ENCODE measurements around the gene ROBO1.

ROBO1 gene

GRCh38 chr3:79148786-79149185, 619.0 kb downstream of the ROBO1 start:
- DNase-seq: no peak

GRCh38 chr3:79146024-79146423, 621.8 kb downstream of the ROBO1 start:
- DNase-seq: no peak

- no peak for DNase-seq
Measured at GRCh38 chr3:79140708-79141107, 627.1 kb downstream of the ROBO1 start.

DNA sequence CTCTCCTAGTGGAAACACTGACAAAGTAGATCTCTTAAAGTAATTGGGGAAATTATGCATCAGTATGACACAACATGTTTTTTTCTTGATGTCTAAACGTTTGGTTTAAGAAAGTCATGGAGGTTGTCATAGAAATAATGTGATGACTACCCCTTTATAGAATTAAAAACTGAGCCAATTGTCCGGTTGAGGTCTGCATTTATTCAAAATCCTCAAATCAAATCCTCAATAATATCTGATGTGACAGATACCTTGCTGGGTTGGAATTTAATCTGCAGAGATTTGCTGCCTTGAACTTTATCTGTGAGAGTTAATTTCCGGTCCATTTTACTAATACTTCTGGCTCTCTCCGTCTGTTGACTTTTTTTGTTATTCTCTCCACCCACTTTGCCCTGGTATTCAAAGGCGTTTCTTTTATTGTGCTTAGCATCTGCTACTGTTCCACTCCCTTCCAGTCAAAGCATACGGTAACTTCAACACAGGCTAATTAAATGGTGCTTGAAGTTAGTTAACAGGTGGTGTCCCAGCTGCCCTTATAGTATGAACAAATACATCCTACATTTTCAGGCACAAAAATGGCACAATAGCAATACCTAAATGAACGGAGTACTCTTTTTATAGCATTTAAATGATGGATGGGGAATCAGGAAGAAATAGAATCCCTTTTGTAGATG, 628.3 kb downstream of the ROBO1 start:
- no peak for DNase-seq

DNA sequence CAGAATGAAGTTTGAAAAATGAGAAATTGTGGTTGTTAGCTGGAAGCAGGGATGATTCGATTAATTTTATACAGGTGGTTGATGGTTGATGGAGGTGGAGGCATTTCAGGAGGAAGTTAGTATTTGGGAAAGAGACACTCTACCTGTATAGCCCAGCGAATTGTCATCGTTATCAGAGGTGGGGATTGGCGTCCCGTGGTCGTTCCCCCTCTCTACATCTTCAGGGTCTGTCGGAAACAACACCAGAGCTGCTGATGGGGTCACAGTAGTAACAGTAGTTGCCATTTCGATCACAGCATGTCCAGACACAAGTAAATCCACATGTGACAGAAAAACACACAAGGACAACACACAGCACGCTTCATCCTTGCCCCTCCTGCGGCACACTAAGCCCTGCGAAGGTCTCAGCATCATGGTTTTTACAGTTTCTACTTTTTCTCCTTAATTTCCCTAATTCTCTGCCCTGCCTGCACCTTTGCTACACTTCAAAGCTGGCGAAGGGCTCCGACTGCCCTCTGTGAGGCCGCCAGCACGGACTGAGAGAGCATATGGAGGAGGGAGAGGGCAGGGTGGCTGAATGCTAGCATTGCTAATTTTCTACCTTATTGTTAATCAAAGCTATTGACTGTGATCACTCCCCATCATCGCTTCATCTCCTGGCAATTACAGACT, 642.3 kb downstream of the ROBO1 start:
- DNase-seq: no peak

DNA sequence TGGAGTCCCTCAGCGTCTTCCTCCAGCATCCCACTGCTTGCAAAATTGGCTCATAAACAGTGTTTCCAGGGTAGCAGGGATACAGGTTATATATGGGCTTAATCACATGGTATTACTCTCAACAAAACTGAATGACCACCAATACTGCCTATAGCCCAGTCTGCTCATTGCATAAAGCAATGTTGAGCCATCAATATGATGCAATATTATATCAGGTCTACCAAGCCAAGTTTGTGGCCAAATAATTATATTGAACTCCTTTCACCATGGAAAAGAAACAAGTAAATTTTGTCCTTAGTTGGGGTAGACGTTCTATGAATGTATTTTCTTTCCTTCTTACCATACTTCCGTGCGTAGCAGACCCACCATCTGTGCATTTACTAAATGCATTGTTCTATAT, 652.3 kb downstream of the ROBO1 start:
- no peak for DNase-seq

DNA sequence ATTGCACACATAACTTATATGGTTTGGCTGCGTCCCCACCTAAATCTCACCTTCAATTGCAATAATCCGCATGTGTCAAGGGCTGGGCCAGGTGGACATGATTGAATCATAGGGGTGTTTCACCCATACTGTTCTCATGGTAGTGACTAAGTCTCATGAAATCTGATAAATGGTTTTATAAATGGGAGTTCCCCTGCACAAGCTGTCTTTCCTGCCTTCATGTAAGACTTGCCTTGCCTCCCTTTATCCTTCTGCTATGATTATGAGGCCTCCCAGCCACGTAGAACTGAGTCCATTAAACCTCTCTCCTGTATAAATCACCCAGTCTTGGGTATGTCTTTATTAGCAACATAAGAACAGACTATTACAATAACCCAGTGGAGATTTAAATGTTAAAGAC, 653.9 kb downstream of the ROBO1 start:
- no peak for DNase-seq

DNA sequence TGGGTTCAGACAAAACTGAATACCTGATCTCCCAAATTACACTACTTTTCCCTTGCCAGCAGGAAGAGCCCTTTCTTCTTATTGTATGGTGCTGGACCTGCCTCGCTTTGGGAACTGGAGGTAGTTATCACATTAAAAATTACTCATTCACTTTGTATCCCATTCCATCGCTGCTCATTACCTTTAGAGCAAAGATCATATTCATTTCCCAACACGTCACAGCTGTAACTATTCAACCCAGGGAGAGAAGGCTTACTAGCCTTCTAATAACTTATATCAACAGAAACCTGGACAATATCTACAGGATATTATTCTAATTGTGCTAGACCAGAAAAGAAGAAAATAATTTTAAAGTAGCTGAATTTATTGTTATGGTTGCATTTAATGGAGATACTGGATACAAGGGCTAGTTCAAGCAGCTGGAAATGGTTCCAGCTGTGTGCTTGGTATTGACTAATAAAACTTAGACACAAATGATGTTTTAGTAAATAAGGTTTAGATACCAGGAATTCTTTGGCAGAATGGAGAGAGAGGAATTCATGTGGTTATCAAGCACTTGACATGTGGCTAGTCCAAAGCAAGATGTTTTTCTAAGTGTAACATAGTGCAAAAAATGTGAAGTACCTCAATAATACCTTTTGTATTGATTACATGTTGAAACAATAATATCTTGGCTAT, 656.3 kb downstream of the ROBO1 start:
- DNase-seq: no peak

GRCh38 chr3:79109754-79110153, 658.0 kb downstream of the ROBO1 start:
- DNase-seq: no peak

DNA sequence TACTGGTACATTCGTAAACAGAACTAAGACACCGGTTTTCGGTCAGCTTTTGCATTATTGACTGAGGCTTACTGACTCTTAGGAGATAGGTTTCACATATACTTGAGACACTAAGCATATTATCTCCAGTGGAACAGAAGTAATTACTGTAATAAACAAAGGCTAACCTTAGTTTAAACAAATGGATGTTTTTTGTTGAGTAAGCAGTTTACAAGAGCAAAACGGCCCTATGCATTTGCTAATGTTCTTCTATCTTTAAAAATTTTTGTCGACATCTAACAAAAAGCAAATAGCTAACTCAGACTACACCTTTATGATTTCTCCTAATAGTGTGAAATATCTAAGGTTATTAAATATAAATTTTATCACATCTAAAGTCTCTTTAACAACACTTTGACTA, 664.5 kb downstream of the ROBO1 start:
- DNase-seq: no peak

DNA sequence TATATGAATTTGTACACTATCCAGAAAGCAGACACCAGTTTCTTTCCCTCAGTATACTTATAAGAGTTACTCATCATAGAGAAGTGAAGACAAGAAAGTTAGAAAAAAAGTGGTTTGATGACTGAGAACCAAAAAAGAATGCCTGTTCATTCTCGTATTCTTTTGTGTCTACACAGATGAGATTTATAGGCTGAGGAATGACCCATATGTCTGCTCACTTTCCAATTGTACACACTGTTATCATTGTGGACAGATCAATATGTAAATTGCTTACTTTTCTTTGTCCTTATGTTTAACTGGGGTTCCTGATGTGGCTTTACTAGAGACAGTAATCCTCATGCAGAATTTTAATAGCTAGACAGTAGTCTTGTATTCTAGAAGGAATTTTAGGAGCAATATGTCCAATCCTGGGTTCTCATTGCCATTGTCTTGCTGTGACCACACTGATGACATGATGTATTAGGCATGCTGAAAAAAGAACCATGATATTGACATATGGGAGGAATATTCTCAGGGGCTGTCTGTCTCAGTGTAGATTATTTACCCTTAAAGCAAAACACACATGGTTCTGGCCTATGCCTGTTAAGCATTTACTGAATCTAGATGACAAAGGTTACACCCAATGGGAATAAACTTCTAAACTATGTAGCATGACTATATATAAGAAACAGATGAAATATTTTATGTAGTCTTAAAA, 669.7 kb downstream of the ROBO1 start:
- no peak for DNase-seq

DNA sequence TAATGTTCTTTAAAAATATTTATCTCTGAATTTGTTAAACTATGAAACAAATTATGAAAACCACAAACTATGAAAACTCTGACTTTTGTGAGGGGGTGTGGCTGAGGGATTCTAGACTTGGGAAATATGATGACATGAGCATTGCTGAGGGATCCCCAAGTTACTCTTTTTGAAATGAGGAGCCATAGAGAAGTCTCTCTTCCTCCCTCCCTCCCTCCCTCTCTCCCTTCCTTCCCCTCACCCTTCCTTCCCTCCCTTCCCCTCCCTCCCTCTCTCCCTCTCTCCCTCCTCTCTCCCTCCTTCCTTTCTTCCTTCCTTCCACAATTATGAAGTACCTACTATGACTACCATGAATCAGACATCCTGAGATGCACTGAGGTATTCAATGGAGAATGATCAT, 673.1 kb downstream of the ROBO1 start:
- no peak for DNase-seq

DNA sequence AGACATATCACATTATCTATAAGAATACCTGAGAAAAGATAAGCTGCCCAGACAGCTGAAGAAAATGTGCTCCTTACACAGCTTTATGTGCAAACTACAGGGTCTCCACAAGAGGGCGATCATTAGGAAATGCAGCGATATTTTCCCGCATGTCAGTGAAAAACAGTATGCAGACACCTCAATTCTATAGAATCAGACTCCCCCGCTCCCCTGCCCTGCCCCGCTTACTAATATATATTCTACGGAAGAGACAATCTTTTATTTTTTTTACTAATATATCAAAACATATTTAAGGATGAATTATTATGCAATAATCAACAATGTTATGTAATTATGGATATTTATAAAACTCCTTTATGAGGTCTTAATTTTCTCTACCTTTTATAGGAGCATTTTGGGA, 681.3 kb downstream of the ROBO1 start:
- DNase-seq: no peak

GRCh38 chr3:79085171-79085570, 682.6 kb downstream of the ROBO1 start:
- DNase-seq: no peak

GRCh38 chr3:79081335-79081734, 686.5 kb downstream of the ROBO1 start:
- DNase-seq: no peak

- no peak for DNase-seq
Measured at GRCh38 chr3:79074558-79074957, 693.2 kb downstream of the ROBO1 start.

- no peak for DNase-seq
Measured at GRCh38 chr3:79067734-79068133, 700.1 kb downstream of the ROBO1 start.

DNA sequence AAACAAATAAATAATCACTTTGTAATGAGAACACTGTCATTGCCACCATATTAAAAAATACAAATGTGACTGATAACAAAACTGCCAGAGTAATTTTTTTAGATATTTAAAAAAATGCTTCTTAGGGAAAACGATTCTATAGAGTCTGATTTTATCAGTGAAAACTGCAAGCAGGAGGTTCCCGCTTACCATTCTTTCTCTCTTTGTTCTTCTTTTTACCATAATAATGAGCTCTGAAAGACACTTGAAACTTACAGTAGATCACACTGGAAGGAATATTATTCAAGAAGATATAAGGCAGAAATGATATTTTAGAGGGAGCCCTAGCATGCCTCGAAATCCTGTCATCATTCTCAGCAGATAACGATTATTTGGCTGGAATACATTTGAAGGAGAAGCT, 701.3 kb downstream of the ROBO1 start:
- DNase-seq: no peak

GRCh38 chr3:79063624-79064023, 704.2 kb downstream of the ROBO1 start:
- no peak for DNase-seq

DNA sequence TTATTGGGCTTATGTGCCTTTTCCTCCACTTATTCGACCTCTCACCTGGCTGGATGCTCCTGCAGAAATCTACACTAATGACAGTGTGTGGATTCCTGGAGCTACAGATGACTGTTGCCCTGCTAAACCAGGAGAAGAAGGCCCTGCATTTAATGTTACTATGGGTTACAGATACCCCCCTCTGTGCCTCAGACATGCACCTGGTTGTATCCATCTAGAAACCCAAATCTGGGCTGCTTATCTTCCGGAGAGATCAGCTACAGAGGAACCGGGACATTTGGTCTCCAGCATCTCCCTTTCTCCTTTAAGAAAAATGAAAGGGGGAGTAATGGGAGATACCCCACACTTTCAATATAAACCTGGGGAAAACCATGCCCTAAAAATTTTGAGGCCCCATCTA, 710.0 kb downstream of the ROBO1 start:
- DNase-seq: no peak

DNA sequence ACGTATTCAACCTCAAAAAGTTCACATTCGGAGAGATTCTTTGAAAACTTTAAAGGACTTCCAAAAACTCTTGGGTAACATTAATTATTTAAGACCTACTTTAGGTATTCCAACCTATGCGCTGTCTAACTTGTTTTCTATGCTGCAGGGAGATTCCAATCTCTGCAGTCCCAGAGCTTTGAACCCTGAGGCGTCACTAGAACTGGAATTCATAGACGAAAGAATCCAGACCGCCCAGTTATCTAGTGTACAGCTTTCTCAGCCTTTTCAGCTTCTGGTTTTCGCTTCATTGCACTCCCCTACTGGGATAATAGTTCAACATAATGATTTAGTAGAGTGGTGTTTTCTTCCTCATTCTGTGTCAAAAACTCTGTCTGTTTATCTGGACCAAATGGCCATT, 711.3 kb downstream of the ROBO1 start:
- no peak for DNase-seq

- no peak for DNase-seq
Measured at GRCh38 chr3:79052054-79052681, 715.6 kb downstream of the ROBO1 start.

- no peak for DNase-seq
Measured at GRCh38 chr3:79047581-79047980, 720.2 kb downstream of the ROBO1 start.
